ENCODE results near the gene SCG5.

Gene SCG5

DNA sequence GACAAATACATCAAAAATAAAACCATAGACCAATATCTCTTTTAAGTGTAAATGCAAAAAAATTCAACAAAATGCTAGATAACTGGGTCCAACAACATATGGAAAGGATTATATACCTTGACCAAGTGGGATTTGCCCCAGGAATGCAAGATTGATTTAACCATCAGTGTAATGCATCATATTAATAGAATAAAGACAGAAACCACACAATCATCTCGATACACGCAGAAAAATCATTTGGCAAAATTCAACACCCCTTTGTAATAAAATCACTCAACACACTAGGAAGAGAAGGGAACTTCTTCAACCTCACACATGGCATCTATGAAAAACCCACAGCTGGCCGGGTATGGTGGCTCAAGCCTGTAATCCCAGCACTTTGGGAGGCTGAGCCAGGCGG, 95.8 kb downstream of the SCG5 start:
- H3K27ac ChIP-seq (ENCODE audit: low read length, poor library complexity, severe bottlenecking) = no peak overlapping the region
- H2BK12ac ChIP-seq (ENCODE audit: low read length in 2 of 2) = no peak overlapping the region
- no peak overlapping the region for H3K4me3 ChIP-seq (ENCODE audit: insufficient read depth in 1 of 2, low read depth in 1 of 2, low read length in 2 of 2)
- no peaks in the 10 kb centered on the region for H3K79me1 ChIP-seq (replicated peaks; ENCODE audit: low read length, poor library complexity, severe bottlenecking)
- H3K9ac ChIP-seq (ENCODE audit: low read length) = no peak overlapping the region
- H3K23ac ChIP-seq (ENCODE audit: low read length in 2 of 2) = no peak overlapping the region
- H4K91ac ChIP-seq (ENCODE audit: low read length) = no peak overlapping the region
- H4K8ac ChIP-seq (ENCODE audit: low read length) = no peak overlapping the region
- no peak for DNase-seq
- no peak overlapping the region for H3K4ac ChIP-seq (ENCODE audit: low read depth in 1 of 2, low read length in 2 of 2)
- no peak overlapping the region for H3K18ac ChIP-seq (ENCODE audit: low read depth in 1 of 2, low read length in 2 of 2)
- no peak overlapping the region for H2AK5ac ChIP-seq (ENCODE audit: low read length, severe bottlenecking)
- no peaks in the 10 kb centered on the region for H3K4me1 ChIP-seq (ENCODE audit: control insufficient read depth, insufficient read depth, low read depth, low read length)
- no peak overlapping the region for H2BK15ac ChIP-seq (ENCODE audit: low read depth, poor library complexity, severe bottlenecking)
- no peaks in the 10 kb centered on the region for H3K9me3 ChIP-seq (ENCODE audit: control insufficient read depth, low read length)
- H2BK120ac ChIP-seq (ENCODE audit: low read depth, low read length) = no peak overlapping the region
- H3K4me2 ChIP-seq (ENCODE audit: low read length, poor library complexity, severe bottlenecking) = no peak overlapping the region
- H2BK5ac ChIP-seq (ENCODE audit: low read depth, low read length, poor library complexity, severe bottlenecking) = no peak overlapping the region
- H2AFZ ChIP-seq (ENCODE audit: low read depth, low read length) = no peak overlapping the region
- peaks cover 0 to 18% of the 10 kb centered on the region in 2 experiments for H3K36me3 ChIP-seq (ENCODE audit: control insufficient read depth in 1 of 2, insufficient read depth in 2 of 2, low read depth in 1 of 2, low read length in 2 of 2)
- 94% methylated on average over 4 of the region's 4 CpGs for whole genome bisulfite sequencing
- H3K14ac ChIP-seq (ENCODE audit: low read length in 2 of 2) = no peak overlapping the region
- H3K27me3 ChIP-seq (ENCODE audit: control insufficient read depth in 1 of 2, insufficient read depth in 1 of 2, low read length in 2 of 2) = no peaks in the 10 kb centered on the region

DNA sequence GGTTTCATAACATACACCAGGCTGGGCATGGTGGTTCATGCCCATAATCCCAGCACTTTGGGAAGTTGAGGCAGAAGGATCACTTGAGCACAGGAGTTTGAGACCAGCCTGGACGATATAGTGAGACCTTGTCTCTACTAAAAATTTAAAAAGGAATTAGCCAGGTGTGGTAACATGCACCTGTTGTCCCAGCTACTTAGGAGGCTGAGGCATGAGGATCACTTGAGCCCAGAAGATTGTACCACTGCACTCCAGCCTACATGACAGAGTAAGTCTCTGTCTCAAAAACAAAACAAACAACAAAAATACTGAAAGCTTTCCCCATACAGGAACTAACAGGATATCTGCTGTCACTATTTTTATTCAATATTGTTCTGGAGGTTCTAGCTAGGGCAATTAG, 97.2 kb downstream of the SCG5 start:
- no peak overlapping the region for H3K4ac ChIP-seq (ENCODE audit: low read depth in 1 of 2, low read length in 2 of 2)
- no peaks in the 10 kb centered on the region for H3K9me3 ChIP-seq (ENCODE audit: control insufficient read depth, low read length)
- no peak overlapping the region for H2BK120ac ChIP-seq (ENCODE audit: low read depth, low read length)
- no peak overlapping the region for H2AFZ ChIP-seq (ENCODE audit: low read depth, low read length)
- H4K91ac ChIP-seq (ENCODE audit: low read length) = no peak overlapping the region
- no peak for DNase-seq
- peaks cover 0 to 10% of the 10 kb centered on the region in 2 experiments for H3K36me3 ChIP-seq (ENCODE audit: control insufficient read depth in 1 of 2, insufficient read depth in 2 of 2, low read depth in 1 of 2, low read length in 2 of 2)
- H3K4me3 ChIP-seq (ENCODE audit: insufficient read depth in 1 of 2, low read depth in 1 of 2, low read length in 2 of 2) = no peak overlapping the region
- no peak overlapping the region for H4K8ac ChIP-seq (ENCODE audit: low read length)
- no peak overlapping the region for H3K4me2 ChIP-seq (ENCODE audit: low read length, poor library complexity, severe bottlenecking)
- H2AK5ac ChIP-seq (ENCODE audit: low read length, severe bottlenecking) = no peak overlapping the region
- no peak overlapping the region for H2BK15ac ChIP-seq (ENCODE audit: low read depth, poor library complexity, severe bottlenecking)
- WGBS = 88% methylated on average over 1 of the region's 1 CpG
- no peak overlapping the region for H3K9ac ChIP-seq (ENCODE audit: low read length)
- H3K18ac ChIP-seq (ENCODE audit: low read depth in 1 of 2, low read length in 2 of 2) = no peak overlapping the region
- H3K14ac ChIP-seq (ENCODE audit: low read length in 2 of 2) = no peak overlapping the region
- H2BK12ac ChIP-seq (ENCODE audit: low read length in 2 of 2) = no peak overlapping the region
- no peaks in the 10 kb centered on the region for H3K79me1 ChIP-seq (replicated peaks; ENCODE audit: low read length, poor library complexity, severe bottlenecking)
- H3K27ac ChIP-seq (ENCODE audit: low read length, poor library complexity, severe bottlenecking) = no peak overlapping the region
- H3K4me1 ChIP-seq (ENCODE audit: control insufficient read depth, insufficient read depth, low read depth, low read length) = peaks cover 2% of the 10 kb centered on the region
- H3K23ac ChIP-seq (ENCODE audit: low read length in 2 of 2) = no peak overlapping the region
- no peaks in the 10 kb centered on the region for H3K27me3 ChIP-seq (ENCODE audit: control insufficient read depth in 1 of 2, insufficient read depth in 1 of 2, low read length in 2 of 2)
- H2BK5ac ChIP-seq (ENCODE audit: low read depth, low read length, poor library complexity, severe bottlenecking) = no peak overlapping the region

DNA sequence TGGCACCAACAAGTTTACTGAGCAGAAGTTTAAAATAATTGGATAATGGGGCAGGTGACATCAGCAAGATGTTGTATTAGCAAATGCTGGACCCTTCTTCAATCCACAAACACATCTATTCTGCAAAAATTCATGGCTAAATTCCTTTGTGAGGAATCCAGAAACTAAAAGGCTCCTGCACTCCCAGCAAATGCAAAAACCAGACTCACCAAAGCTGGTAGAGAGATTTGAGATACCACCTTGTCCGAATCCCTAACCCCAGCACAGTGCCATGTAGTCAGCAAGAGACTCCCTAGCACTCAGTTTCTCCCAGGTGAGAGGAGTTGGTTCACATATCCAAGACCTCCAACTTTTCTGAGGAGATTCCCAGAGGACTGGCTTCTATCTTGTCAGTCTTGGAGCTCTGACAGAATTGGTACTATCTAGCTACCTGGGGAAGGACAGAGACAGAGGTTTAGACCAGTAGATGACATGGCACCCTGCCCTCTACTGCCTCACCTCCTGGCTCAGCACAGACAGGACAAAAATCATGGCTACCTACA, 98.1 kb downstream of the SCG5 start:
- Histone ChIP-seq H2BK120ac (ENCODE audit: low read depth, low read length) (no peak overlapping the region), H3K9me3 (ENCODE audit: control insufficient read depth, low read length) (no peaks in the 10 kb centered on the region), H4K8ac (ENCODE audit: low read length) (no peak overlapping the region), H4K91ac (ENCODE audit: low read length) (no peak overlapping the region), H2AK5ac (ENCODE audit: low read length, severe bottlenecking) (no peak overlapping the region), H3K4me3 (ENCODE audit: insufficient read depth in 1 of 2, low read depth in 1 of 2, low read length in 2 of 2) (no peak overlapping the region), H3K18ac (ENCODE audit: low read depth in 1 of 2, low read length in 2 of 2) (no peak overlapping the region), H3K27ac (ENCODE audit: low read length, poor library complexity, severe bottlenecking) (no peak overlapping the region), H3K27me3 (ENCODE audit: control insufficient read depth in 1 of 2, insufficient read depth in 1 of 2, low read length in 2 of 2) (no peaks in the 10 kb centered on the region), H3K14ac (ENCODE audit: low read length in 2 of 2) (no peak overlapping the region), H3K79me1 (replicated peaks; ENCODE audit: low read length, poor library complexity, severe bottlenecking) (no peaks in the 10 kb centered on the region), H3K4me1 (ENCODE audit: control insufficient read depth, insufficient read depth, low read depth, low read length) (peaks cover 2% of the 10 kb centered on the region), H3K36me3 (ENCODE audit: control insufficient read depth in 1 of 2, insufficient read depth in 2 of 2, low read depth in 1 of 2, low read length in 2 of 2) (peaks cover 0 to 7% of the 10 kb centered on the region in 2 experiments), H2BK15ac (ENCODE audit: low read depth, poor library complexity, severe bottlenecking) (no peak overlapping the region), H3K9ac (ENCODE audit: low read length) (no peak overlapping the region), H2BK12ac (ENCODE audit: low read length in 2 of 2) (no peak overlapping the region), H2BK5ac (ENCODE audit: low read depth, low read length, poor library complexity, severe bottlenecking) (no peak overlapping the region), H3K4me2 (ENCODE audit: low read length, poor library complexity, severe bottlenecking) (no peak overlapping the region), H2AFZ (ENCODE audit: low read depth, low read length) (no peak overlapping the region), H3K23ac (ENCODE audit: low read length in 2 of 2) (no peak overlapping the region), H3K4ac (ENCODE audit: low read depth in 1 of 2, low read length in 2 of 2) (no peak overlapping the region)
- 100% methylated on average over 1 of the region's 1 CpG for WGBS
- DNase-seq = no peak

DNA sequence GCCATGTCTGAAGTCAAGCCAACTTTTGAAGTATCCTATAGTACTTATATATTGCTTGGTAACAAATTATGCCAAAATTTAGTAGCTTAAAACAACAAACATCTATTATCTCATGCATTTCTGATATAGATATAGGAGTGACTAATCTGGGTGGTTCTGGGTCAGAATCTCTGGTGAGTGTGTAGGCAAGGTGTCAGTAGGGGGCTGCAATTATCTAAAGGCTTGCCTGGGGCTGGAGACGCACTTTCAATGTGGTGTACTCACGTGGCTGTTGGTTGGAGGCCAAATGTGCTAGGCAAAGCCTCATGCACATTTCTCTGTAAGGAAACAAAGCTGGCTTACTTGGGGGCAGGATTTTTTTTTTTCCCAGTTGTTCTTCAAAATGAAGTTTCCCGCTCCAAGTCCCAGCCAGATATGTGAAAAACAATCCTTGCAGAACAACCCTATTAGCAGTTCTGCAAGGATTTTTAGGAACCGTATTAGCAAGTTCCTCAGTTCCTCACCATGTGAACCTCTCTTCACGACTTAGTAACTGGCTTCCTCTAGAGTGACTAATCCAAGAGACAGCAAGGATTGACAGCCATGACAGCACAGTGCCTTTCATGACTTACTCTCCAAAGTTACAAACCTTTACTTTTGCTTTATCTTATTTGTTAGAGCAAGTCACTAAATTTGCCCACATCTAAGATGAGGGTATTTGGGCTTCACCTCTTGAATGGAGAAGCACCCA, 102.1 kb downstream of the SCG5 start:
- no peaks in the 10 kb centered on the region for H3K27me3 ChIP-seq (ENCODE audit: control insufficient read depth in 1 of 2, insufficient read depth in 1 of 2, low read length in 2 of 2)
- no peak overlapping the region for H3K27ac ChIP-seq (ENCODE audit: low read length, poor library complexity, severe bottlenecking)
- no peak overlapping the region for H4K8ac ChIP-seq (ENCODE audit: low read length)
- H2AFZ ChIP-seq (ENCODE audit: low read depth, low read length) = no peak overlapping the region
- no peak overlapping the region for H2BK12ac ChIP-seq (ENCODE audit: low read length in 2 of 2)
- no peak overlapping the region for H3K4ac ChIP-seq (ENCODE audit: low read depth in 1 of 2, low read length in 2 of 2)
- peaks cover 2% of the 10 kb centered on the region for H3K4me1 ChIP-seq (ENCODE audit: control insufficient read depth, insufficient read depth, low read depth, low read length)
- WGBS = 64% methylated on average over 5 of the region's 5 CpGs
- H2BK5ac ChIP-seq (ENCODE audit: low read depth, low read length, poor library complexity, severe bottlenecking) = no peak overlapping the region
- no peaks in the 10 kb centered on the region for H3K9me3 ChIP-seq (ENCODE audit: control insufficient read depth, low read length)
- no peak overlapping the region for H2BK15ac ChIP-seq (ENCODE audit: low read depth, poor library complexity, severe bottlenecking)
- H3K79me1 ChIP-seq (replicated peaks; ENCODE audit: low read length, poor library complexity, severe bottlenecking) = no peaks in the 10 kb centered on the region
- no peak overlapping the region for H3K23ac ChIP-seq (ENCODE audit: low read length in 2 of 2)
- H3K9ac ChIP-seq (ENCODE audit: low read length) = no peak overlapping the region
- no peak overlapping the region for H3K14ac ChIP-seq (ENCODE audit: low read length in 2 of 2)
- no peak overlapping the region for H3K18ac ChIP-seq (ENCODE audit: low read depth in 1 of 2, low read length in 2 of 2)
- DNase-seq = no peak
- no peak overlapping the region for H4K91ac ChIP-seq (ENCODE audit: low read length)
- H3K4me3 ChIP-seq (ENCODE audit: insufficient read depth in 1 of 2, low read depth in 1 of 2, low read length in 2 of 2) = no peak overlapping the region
- no peak overlapping the region for H2AK5ac ChIP-seq (ENCODE audit: low read length, severe bottlenecking)
- no peak overlapping the region for H3K4me2 ChIP-seq (ENCODE audit: low read length, poor library complexity, severe bottlenecking)
- H2BK120ac ChIP-seq (ENCODE audit: low read depth, low read length) = no peak overlapping the region
- no peaks in the 10 kb centered on the region for H3K36me3 ChIP-seq (ENCODE audit: control insufficient read depth in 1 of 2, insufficient read depth in 2 of 2, low read depth in 1 of 2, low read length in 2 of 2)
